Brain microvascular endothelial cell (primary cell): Measurements from ENCODE around the gene C10orf71.

ENCODE experiments used
- DNase-seq: peaks from one replicate; pipeline ENCODE4 v3.0.0-alpha.2; 2020
- H3K27ac ChIP-seq: fragments of 250-450 bp; sonication (Bioruptor Pico); 2 replicates; pipeline ENCODE4 v1.5.1; 2020; ENCODE audit warnings: mild to moderate bottlenecking, moderate library complexity
- H3K27me3 ChIP-seq: fragments of 250-450 bp; sonication (Bioruptor Pico); replicated peaks from 2 replicates; pipeline ENCODE4 v1.5.1; 2020; ENCODE audit warnings: mild to moderate bottlenecking
- H3K36me3 ChIP-seq: fragments of 250-450 bp; sonication (Bioruptor Pico); replicated peaks from 2 replicates; pipeline ENCODE4 v1.5.1; 2020; ENCODE audit warnings: mild to moderate bottlenecking
- H3K4me3 ChIP-seq: 2 replicates; pipeline ENCODE4 v1.5.1; 2011; ENCODE audit warnings: low read depth, mild to moderate bottlenecking, control low read depth, low read length, moderate library complexity
- in situ Hi-C: cut with HindIII; loops from 2 replicates; pipeline ENCODE4 v1.10.0; 2017; ENCODE audit warnings: low sequenced_read_pairs, low pct_ligation_motif_present
- TF ChIP-seq, protein P1 (sequence below): IDR thresholded peaks from 2 replicates; pipeline ENCODE4 v1.5.1; 2011; ENCODE audit warnings: low read depth, mild to moderate bottlenecking, moderate library complexity, low read length, control low read depth, inconsistent platforms; ENCODE audit errors: missing control alignments

C10orf71 gene

DNA sequence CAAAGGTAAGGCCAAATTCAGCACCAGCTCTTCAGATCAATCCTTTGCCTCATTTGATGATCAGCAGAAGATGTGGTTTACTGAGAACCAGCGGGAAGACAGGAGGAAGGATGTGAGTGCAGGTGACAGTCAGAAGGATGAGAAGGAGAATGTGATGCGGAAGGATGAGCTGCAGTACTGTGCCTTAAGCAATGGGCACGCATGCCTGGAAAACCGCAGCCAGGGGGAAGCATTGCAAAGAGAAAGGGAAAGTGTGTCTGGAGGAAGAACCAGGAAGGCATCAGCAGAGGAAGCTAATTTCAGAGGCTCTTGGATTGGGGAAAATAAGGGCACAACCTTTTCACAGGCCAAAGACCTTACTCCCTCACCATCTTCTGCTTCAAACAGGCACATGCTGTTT, 25.7 kb downstream of the C10orf71 start:
- no peaks in the 10 kb centered on the region for H3K27me3 ChIP-seq
- no peak overlapping the region for H3K27ac ChIP-seq

DNA sequence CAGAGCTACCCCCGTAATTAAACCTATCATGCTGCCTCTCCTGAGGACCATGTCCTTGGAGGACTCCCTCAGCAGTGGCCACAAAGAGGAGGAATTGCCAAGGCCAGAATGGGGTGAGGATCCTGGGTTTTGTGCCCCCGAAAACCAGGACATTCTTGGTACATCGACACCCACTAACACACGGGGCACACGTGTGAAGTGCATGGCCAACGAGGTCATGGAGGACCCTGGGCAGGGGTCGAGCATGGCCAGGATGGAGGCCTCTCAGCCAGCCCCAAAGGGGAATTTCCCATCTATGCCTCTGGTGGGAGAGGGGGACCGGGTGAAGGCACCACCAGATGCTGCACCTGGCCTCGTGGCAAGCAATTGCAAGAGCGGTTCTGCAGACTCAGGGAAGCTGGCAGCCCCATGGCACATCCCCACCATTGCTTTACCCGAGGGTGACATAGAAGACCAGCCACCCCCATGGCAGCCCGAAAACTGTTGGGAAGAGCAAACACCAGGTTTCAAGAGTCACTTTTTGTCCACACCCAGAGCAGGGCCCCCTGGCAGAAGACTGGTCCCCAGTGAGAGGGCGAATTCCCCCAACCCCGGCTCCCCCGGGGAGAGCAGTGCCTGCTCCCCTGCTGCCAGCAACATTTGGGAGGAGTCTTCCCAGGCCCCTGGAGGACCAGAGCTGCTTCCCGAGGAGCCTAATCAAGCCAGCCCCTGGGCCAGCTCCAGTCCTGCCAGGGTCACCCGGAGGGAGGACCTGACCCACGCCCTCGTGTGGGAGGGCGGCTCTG, 26.4 kb downstream of the C10orf71 start:
- Histone ChIP-seq H3K27me3 (no peaks in the 10 kb centered on the region), H3K4me3 (no peak overlapping the region), H3K36me3 (no peaks in the 10 kb centered on the region), H3K27ac (no peak overlapping the region)
- in situ Hi-C loops = no loop called here
- TF ChIP-seq, protein P1, sequence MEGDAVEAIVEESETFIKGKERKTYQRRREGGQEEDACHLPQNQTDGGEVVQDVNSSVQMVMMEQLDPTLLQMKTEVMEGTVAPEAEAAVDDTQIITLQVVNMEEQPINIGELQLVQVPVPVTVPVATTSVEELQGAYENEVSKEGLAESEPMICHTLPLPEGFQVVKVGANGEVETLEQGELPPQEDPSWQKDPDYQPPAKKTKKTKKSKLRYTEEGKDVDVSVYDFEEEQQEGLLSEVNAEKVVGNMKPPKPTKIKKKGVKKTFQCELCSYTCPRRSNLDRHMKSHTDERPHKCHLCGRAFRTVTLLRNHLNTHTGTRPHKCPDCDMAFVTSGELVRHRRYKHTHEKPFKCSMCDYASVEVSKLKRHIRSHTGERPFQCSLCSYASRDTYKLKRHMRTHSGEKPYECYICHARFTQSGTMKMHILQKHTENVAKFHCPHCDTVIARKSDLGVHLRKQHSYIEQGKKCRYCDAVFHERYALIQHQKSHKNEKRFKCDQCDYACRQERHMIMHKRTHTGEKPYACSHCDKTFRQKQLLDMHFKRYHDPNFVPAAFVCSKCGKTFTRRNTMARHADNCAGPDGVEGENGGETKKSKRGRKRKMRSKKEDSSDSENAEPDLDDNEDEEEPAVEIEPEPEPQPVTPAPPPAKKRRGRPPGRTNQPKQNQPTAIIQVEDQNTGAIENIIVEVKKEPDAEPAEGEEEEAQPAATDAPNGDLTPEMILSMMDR = no peak
- DNase-seq = no peak

More for the DNA sequence above, 25.7 kb downstream of the C10orf71 start:
- in situ Hi-C loops = no loop called here
- Histone ChIP-seq H3K36me3 (no peaks in the 10 kb centered on the region), H3K4me3 (no peak overlapping the region)
- DNase-seq = no peak
- TF ChIP-seq, protein P1 = peak; percentile 47

DNA sequence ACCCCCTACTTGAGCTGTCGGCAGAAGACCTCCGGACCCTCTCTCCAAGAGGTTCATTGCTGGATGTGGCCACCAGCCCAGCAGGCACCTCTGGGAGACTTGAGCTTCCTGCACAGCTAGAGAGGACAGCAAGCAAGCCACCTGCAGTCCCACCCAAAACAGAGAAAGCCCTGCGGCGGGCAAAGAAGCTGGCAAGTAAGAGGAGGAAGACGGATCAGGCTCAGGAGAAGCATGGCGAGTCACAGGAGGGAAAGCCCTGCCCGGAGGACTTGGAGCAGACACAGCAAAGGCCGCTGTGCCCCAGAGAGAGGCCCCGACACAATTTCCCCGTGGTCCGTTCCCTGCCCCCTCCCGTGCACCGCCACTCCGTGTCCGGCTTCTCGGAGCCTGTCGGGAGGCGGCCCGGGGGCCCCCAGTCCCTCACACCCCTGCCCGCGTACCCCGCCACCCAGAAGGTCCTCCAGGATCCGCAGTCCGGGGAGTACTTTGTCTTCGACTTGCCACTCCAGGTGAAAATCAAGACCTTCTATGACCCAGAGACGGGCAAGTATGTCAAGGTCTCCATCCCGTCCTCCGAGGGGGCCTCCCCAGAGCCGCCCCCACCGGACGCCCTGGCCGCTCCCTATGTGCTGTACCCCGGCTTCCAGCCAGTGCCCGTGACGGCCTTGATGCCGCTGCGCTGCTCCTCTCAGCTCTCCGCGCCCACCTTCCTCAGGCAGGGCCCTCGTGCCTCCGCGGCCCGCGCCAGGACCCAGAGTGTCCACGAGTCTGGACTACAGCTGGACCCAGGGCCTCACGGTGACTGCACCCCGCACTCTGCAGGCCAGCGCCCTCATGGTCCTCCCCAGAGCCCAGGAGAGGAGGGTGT, 27.2 kb downstream of the C10orf71 start:
- Histone ChIP-seq H3K4me3 (no peak overlapping the region), H3K36me3 (no peaks in the 10 kb centered on the region), H3K27me3 (no peaks in the 10 kb centered on the region), H3K27ac (no peak overlapping the region)
- in situ Hi-C loops = no loop called here
- TF ChIP-seq, protein P1 = no peak
- DNase-seq = no peak

DNA sequence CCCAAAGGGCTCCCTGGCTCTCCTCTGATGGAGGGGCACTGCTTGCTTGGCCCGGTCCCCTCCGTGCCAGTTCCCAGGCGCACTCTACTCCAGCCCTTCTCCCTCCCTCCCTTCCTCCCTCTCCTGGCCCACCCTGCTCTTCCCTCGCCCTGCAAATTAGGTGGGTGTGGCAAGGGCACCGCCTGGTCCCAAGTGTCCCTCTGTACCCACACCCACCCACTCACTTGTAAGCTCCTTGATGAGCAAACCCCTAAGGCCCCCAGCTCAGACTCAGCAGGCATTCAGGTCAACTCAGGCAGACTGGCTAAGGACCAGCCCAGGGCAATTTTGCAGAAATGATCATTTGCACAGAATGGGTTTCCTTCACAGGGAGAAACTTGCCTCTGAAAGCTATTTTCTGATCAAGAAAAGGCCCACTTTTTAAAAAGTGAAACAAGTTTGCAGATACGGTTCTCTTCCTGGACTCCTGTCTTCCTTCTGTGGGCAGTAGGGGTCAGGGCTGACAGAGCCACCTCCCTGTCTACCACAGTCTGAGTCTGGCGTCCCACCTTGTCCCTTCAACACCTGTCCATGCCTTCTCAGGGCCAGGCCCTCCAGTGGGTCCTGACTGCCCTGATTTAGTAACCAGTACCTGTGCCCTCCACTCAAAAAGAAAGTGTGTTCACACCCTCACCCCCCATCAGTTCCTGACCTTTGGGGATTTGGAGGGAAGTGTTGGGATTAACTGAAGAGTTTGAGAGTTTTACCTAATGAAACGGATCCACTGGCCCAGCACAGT, 28.3 kb downstream of the C10orf71 start:
- TF ChIP-seq, protein P1 = no peak
- in situ Hi-C loops = no loop called here
- Histone ChIP-seq H3K27ac (no peak overlapping the region), H3K36me3 (no peaks in the 10 kb centered on the region), H3K4me3 (no peak overlapping the region), H3K27me3 (no peaks in the 10 kb centered on the region)
- no peak for DNase-seq

DNA sequence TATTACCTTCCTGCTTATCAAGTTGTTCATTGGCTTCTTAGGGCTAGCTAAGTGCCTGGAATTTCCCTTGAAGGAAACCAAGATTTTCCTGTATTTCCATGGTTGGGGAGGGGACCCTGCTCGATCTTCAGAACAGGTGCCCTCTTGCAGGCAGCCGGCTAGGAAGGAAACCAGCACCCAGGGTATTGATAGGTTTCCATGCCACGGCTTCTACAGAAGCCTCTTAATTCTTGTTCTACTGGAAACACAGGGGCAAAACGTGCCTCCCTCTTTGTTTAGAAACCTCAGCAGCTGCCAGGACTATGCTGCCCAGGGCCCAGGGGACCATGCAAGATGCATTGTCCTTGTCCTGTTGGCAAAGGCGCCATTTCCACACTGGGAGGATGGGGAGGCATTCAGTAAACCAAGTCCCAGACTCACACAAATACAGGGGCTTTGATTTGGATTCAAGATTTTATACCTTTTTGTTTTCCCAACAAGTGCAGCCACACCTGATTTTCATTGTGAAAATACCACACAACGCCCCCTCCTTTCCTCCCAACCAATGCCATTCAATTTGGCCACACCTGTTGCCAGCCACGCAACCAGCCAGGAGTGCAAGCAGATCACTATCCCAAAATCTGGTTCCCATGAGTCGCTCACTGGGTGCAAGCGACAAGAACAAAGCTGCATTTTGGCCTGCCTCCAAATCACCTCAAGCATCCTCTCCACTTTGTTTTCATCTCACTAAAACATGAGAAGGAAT, 29.6 kb downstream of the C10orf71 start:
- in situ Hi-C loops = no loop called here
- Histone ChIP-seq H3K4me3 (no peak overlapping the region), H3K36me3 (no peaks in the 10 kb centered on the region), H3K27me3 (no peaks in the 10 kb centered on the region), H3K27ac (no peak overlapping the region)
- DNase-seq = no peak
- TF ChIP-seq, protein P1 = no peak
